ENCODE measurements around the gene HMGN3. TPM values are rescaled to one million over a fixed set of nuclear protein-coding genes. Genes with fewer than 3 reads are reported as not detected.

HMGN3 gene
- total RNA-seq, 1 experiment from 2014 or later, result 151 TPM

DNA sequence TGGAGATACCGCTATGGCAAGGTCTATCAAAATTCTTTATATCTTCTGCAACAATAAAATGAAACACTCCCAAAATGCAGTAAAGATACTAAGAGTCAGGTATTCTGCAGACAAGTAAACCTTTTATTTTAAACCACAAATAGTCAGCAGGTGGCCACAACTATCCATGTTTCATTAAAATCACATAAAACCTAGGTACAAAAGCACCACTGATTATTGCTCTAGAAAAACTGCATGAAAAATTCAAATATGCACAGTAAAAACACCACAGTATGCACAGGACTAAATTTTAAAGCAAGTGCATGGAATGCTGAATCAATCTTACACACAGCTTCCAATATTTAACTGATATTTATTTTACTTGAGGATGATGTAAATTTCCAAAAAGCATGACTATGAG, 33.3 kb downstream of the HMGN3 start (continued):
- TF ChIP-seq, protein P1, sequence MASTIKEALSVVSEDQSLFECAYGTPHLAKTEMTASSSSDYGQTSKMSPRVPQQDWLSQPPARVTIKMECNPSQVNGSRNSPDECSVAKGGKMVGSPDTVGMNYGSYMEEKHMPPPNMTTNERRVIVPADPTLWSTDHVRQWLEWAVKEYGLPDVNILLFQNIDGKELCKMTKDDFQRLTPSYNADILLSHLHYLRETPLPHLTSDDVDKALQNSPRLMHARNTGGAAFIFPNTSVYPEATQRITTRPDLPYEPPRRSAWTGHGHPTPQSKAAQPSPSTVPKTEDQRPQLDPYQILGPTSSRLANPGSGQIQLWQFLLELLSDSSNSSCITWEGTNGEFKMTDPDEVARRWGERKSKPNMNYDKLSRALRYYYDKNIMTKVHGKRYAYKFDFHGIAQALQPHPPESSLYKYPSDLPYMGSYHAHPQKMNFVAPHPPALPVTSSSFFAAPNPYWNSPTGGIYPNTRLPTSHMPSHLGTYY (CRISPR knock-in tag; IDR thresholded peaks at IDR 0.05), result no peak
- TF ChIP-seq CREM (CRISPR knock-in tag; IDR thresholded peaks at IDR 0.05) (no peak), RELA (CRISPR knock-in tag; IDR thresholded peaks at IDR 0.05; ENCODE audit: borderline replicate concordance) (no peak), ZNF138 (CRISPR knock-in tag; conservative IDR thresholded peaks at IDR 0.05) (no peak)
- TF ChIP-seq, protein P2, sequence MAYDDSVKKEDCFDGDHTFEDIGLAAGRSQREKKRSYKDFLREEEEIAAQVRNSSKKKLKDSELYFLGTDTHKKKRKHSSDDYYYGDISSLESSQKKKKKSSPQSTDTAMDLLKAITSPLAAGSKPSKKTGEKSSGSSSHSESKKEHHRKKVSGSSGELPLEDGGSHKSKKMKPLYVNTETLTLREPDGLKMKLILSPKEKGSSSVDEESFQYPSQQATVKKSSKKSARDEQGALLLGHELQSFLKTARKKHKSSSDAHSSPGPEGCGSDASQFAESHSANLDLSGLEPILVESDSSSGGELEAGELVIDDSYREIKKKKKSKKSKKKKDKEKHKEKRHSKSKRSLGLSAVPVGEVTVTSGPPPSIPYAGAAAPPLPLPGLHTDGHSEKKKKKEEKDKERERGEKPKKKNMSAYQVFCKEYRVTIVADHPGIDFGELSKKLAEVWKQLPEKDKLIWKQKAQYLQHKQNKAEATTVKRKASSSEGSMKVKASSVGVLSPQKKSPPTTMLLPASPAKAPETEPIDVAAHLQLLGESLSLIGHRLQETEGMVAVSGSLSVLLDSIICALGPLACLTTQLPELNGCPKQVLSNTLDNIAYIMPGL (CRISPR knock-in tag; IDR thresholded peaks at IDR 0.05), result no peak

GRCh38 chr6:79196912-79197311, 37.6 kb downstream of the HMGN3 start:
- peaks cover 16% of the 10 kb centered on the region for H3K9me3 Mint-ChIP-seq
- no peaks in the 10 kb centered on the region for H3K27me3 Mint-ChIP-seq (ENCODE audit: low read depth)
- no peak for TF ChIP-seq ZBTB21 (CRISPR knock-in tag; IDR thresholded peaks at IDR 0.05; ENCODE audit: borderline replicate concordance)
- TF ChIP-seq SMAD3 (CRISPR knock-in tag; IDR thresholded peaks at IDR 0.05; ENCODE audit: borderline replicate concordance), result no peak
- TF ChIP-seq MYBL2 (CRISPR knock-in tag; IDR thresholded peaks at IDR 0.05), result no peak
- TF ChIP-seq, protein P2 (CRISPR knock-in tag; IDR thresholded peaks at IDR 0.05), result no peak
- TF ChIP-seq, protein P3, sequence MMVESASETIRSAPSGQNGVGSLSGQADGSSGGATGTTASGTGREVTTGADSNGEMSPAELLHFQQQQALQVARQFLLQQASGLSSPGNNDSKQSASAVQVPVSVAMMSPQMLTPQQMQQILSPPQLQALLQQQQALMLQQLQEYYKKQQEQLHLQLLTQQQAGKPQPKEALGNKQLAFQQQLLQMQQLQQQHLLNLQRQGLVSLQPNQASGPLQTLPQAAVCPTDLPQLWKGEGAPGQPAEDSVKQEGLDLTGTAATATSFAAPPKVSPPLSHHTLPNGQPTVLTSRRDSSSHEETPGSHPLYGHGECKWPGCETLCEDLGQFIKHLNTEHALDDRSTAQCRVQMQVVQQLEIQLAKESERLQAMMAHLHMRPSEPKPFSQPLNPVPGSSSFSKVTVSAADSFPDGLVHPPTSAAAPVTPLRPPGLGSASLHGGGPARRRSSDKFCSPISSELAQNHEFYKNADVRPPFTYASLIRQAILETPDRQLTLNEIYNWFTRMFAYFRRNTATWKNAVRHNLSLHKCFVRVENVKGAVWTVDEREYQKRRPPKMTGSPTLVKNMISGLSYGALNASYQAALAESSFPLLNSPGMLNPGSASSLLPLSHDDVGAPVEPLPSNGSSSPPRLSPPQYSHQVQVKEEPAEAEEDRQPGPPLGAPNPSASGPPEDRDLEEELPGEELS (CRISPR knock-in tag; IDR thresholded peaks at IDR 0.05), result no peak
- TF ChIP-seq, protein P4, sequence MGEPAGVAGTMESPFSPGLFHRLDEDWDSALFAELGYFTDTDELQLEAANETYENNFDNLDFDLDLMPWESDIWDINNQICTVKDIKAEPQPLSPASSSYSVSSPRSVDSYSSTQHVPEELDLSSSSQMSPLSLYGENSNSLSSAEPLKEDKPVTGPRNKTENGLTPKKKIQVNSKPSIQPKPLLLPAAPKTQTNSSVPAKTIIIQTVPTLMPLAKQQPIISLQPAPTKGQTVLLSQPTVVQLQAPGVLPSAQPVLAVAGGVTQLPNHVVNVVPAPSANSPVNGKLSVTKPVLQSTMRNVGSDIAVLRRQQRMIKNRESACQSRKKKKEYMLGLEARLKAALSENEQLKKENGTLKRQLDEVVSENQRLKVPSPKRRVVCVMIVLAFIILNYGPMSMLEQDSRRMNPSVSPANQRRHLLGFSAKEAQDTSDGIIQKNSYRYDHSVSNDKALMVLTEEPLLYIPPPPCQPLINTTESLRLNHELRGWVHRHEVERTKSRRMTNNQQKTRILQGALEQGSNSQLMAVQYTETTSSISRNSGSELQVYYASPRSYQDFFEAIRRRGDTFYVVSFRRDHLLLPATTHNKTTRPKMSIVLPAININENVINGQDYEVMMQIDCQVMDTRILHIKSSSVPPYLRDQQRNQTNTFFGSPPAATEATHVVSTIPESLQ (CRISPR knock-in tag; IDR thresholded peaks at IDR 0.05), result no peak
- H3K36me3 Mint-ChIP-seq, result peaks cover 19% of the 10 kb centered on the region
- H3K4me1 Mint-ChIP-seq, result no peaks in the 10 kb centered on the region
- H3K27ac Mint-ChIP-seq, result no peak overlapping the region
- no peak overlapping the region for H3K4me3 Mint-ChIP-seq
- DNase-seq (ENCODE audit: low spot score) (no peak), ATAC-seq (no peak)
- CTCF ChIA-PET, result no interaction called here
- POLR2A ChIA-PET, result no interaction called here

GRCh38 chr6:79193971-79194370, 40.5 kb downstream of the HMGN3 start:
- H3K4me1 Mint-ChIP-seq, result peaks cover 8% of the 10 kb centered on the region
- peaks cover 33% of the 10 kb centered on the region for H3K9me3 Mint-ChIP-seq
- H3K27me3 Mint-ChIP-seq (ENCODE audit: low read depth), result no peaks in the 10 kb centered on the region
- H3K36me3 Mint-ChIP-seq, result peaks cover 31% of the 10 kb centered on the region
- no peak overlapping the region for H3K27ac Mint-ChIP-seq
- ATAC-seq (no peak), DNase-seq (ENCODE audit: low spot score) (no peak)
- TF ChIP-seq ATF1 (CRISPR knock-in tag; IDR thresholded peaks at IDR 0.05), result no peak
- TF ChIP-seq NR2C2 (CRISPR knock-in tag; IDR thresholded peaks at IDR 0.05), result no peak
- no peak for TF ChIP-seq E2F4 (CRISPR knock-in tag; IDR thresholded peaks at IDR 0.05; ENCODE audit: borderline replicate concordance, low read depth)
- CTCF ChIA-PET, result no interaction called here
- POLR2A ChIA-PET, result no interaction called here
- no peak overlapping the region for H3K4me3 Mint-ChIP-seq
